DND-41 (cell line): ENCODE results near the gene CLDN9.

Source experiments
- EZH2 ChIP-seq: IDR thresholded peaks from 3 replicates; pipeline ENCODE4 v1.6.1; 2012; ENCODE audit warnings: borderline replicate concordance, low read depth, mild to moderate bottlenecking, moderate library complexity, low read length, inconsistent platforms; ENCODE audit not compliant: severe bottlenecking
- TF ChIP-seq, protein P1 (sequence below): IDR thresholded peaks from 2 replicates; pipeline ENCODE4 v1.5.1; 2012; ENCODE audit warnings: borderline replicate concordance, low read length, moderate library complexity, mild to moderate bottlenecking; ENCODE audit not compliant: poor library complexity, severe bottlenecking; ENCODE audit errors: extremely low read depth

DNA sequence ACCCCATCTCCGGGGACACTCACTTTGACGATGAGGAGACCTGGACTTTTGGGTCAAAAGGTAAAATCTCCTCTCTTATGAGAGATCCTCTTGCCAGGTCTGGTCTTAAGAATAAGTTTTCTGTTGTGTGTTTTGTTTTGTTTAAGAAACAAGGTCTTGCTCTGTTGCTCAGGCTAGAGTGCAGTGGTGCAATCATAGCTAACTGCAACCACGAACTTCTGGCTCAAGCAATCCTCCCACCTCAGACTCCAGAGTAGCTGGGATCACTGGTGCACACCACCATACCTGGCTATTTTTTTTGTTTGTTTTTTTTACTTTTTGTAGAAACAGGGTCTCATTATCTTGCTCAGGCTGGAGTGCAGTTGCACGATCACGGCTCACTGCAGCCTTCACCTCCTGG is 37.8 kb downstream of the CLDN9 start:
- TF ChIP-seq, protein P1, sequence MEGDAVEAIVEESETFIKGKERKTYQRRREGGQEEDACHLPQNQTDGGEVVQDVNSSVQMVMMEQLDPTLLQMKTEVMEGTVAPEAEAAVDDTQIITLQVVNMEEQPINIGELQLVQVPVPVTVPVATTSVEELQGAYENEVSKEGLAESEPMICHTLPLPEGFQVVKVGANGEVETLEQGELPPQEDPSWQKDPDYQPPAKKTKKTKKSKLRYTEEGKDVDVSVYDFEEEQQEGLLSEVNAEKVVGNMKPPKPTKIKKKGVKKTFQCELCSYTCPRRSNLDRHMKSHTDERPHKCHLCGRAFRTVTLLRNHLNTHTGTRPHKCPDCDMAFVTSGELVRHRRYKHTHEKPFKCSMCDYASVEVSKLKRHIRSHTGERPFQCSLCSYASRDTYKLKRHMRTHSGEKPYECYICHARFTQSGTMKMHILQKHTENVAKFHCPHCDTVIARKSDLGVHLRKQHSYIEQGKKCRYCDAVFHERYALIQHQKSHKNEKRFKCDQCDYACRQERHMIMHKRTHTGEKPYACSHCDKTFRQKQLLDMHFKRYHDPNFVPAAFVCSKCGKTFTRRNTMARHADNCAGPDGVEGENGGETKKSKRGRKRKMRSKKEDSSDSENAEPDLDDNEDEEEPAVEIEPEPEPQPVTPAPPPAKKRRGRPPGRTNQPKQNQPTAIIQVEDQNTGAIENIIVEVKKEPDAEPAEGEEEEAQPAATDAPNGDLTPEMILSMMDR, result no peak
- no peak for TF ChIP-seq EZH2
